Stimulated activated naive CD8-positive, alpha-beta T cell treated with anti-CD3 and anti-CD28 coated beads, Interleukin-15, Interleukin-2, amounts not matched to agents 100 U/mL and 50 U/mL, for 24 hours (primary cell): ENCODE measurements around the gene BRMS1L.

Source experiments
- ATAC-seq: fragments of 150-1000 bp; cut with Tn5 transposase; one replicate; pipeline ENCODE4 v1.10.0; 2021
- DNase-seq: peaks from one replicate; pipeline ENCODE4 v3.0.0; 2021

The BRMS1L gene

GRCh38 chr14:35865611-35866324, 39.6 kb downstream of the BRMS1L start:
- no peak for ATAC-seq
- no peak for DNase-seq

DNA sequence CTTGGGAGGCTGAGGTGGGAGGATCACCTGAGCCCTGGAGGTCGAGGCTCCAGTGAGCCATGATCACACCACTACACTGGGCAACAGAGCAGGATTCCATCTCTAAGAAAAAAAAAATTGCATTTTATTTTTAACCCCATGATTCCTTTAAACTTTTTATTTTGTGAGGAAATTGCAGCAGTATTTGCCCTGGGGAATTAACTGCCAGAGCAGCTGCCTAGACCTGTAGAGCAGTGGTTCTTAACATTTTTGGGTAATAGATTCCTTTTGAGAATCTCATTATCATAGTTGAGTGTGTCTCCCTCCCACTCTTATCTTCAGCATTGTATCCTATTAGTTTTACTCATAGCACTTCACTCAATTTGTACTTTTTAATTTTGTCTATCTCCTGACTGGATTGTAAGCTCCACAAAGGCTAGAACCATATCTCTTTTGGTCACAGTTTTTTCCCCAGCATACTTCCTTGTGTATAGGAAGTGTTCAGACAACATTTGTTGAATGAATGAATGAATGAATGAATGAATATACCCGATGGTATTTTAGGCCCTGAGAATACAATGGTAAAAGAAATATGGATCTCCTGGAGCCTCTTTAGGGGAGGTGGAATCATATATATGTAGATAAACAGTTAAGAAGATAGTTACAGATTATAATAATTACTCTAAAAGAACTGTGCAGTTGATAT, 40.6 kb downstream of the BRMS1L start:
- DNase-seq (no peak), ATAC-seq (no peak)

GRCh38 chr14:35867280-35867629, 41.1 kb downstream of the BRMS1L start:
- no peak for DNase-seq
- no peak for ATAC-seq

GRCh38 chr14:35875296-35875695, 49.2 kb downstream of the BRMS1L start:
- no peak for DNase-seq
- no peak for ATAC-seq

GRCh38 chr14:35877276-35877675, 51.1 kb downstream of the BRMS1L start:
- no peak for DNase-seq
- ATAC-seq, result no peak

DNA sequence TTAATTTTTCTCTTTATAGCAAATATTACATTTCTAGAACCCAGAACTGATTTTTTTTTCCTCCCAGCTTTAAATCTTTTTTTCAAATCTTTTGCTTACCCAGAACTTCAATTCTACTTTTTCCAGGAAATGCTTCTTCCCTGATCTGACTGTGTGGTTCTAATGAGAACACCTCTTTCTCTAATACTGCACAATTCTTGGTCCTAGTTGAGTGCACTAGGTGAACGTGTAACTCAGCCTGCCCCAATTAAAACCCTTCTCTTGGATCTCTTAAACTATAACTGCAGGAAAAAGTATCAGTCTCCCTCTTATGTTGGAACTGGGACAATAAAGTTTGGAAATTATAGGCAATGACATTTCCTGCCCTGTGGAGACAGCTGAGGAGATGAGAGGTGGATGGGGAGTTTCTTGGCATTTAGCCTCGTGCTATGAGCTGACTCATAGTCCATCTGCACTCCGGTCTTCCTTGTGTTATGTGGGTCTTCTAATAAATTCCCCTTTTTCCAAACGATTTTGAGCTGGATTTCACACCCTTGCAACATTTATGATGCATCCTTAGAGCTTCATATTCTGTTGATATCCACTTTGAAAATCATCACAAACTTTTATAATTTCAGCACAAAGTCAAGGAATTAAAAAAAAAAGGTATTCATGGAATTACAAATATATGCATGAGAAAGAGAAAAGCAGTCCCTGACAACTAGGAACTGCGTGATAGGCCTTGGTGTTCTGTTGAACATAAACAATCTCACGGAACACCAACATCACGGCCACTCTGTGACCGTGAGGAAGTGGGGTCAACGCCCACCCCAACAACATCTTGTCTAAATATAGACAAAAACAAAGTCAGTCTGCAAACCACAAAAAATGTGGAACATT, 52.4 kb downstream of the BRMS1L start:
- no peak for ATAC-seq
- DNase-seq, result no peak

DNA sequence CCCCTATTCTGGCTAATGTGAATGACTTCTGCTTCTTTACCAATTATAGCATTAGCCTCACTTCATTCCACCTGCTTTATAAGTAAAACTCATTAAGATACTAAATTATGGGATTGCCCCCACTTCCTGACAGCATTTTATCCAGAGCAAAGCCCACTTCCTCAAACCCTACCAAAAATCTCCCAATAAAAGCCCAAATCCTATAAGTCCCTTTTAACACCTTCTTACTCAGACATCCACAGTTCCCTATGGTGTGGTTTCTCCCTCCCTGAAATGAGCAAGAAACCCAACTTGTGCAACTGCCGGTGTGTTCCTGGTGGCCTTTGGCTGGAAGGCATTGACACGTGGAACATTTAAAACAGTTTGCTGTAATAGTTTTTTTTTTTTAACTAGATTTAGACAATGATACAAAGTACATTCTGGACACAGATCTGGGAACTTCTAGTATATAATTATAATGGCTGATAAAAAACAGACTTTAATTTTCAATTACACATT, 53.1 kb downstream of the BRMS1L start:
- ATAC-seq (no peak), DNase-seq (no peak)

DNA sequence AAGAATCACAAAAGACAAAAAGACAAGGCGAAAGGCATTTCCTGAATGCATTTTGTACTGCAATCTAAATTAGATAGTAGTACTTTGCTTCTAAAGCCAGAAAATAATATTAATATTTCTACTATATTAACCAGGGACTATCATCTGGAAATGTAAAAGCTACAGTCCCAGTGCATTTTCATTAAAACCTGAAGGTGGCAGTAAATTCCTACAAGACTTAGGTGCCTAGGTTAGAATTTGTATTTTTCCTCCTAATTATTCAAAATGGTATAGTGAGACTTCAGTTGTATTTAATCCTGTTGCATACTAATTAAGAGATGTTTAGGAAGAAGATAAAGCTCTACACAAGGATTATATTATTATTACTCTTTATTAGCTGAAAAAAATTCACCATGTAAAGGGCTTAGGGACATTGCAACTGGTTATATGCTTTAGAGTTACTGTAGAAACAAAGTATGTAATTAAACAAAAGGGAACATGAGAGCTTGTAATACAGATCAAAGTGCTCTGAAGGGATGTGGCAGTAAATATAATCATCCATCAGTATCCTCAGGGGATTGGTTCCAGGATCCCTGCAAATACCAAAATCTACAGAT, 53.6 kb downstream of the BRMS1L start:
- no peak for DNase-seq
- ATAC-seq, result no peak

GRCh38 chr14:35881280-35881679, 55.1 kb downstream of the BRMS1L start:
- no peak for ATAC-seq
- no peak for DNase-seq

DNA sequence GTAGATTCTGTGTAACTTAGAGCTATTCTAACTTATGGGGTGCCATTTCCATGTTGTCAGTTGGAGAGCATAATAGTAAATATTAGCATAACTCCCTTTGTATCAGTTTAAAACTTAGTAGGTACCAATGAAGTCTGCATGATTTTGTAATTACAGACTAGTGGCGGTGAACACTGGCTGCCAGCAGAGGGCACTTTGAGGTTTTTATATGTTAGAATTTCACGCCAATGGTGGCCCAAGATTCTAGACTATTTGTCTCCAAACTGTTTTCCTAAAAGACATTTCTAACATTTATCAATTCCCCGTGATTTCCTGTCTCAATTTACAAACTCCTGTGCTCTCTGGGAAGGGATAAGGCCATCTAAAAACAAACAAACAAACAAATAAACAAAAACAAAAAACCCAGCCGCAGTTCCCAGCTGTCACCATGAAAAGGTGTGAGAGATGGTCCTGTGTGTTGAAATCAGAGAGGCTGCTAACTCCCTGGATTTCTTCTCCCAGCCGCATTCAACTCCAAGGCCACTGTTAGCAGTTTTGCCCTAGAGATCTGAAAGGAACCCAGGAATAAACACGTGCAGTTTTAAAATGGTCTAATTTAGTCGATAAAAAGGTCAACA, 57.6 kb downstream of the BRMS1L start:
- DNase-seq (peak; percentile 19), ATAC-seq (no peak)

DNA sequence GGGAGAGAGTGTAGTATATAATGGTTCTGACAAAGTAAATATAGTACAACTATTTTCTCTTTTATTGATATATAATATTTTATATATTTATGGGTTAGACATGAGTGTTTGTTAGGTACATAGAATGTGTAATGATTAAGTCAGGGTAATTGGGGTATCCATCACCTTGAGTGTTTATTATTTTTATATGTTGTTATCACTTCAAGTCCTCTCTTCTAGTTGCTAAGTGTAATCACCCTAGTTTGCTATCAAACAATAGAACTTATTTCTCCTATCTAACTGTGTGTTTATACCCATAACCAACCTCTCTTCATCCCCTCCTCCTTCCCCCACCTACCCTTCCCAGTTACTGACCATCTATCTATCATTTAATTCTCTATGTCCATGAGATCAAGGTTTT, 64.2 kb downstream of the BRMS1L start:
- no peak for DNase-seq
- no peak for ATAC-seq

DNA sequence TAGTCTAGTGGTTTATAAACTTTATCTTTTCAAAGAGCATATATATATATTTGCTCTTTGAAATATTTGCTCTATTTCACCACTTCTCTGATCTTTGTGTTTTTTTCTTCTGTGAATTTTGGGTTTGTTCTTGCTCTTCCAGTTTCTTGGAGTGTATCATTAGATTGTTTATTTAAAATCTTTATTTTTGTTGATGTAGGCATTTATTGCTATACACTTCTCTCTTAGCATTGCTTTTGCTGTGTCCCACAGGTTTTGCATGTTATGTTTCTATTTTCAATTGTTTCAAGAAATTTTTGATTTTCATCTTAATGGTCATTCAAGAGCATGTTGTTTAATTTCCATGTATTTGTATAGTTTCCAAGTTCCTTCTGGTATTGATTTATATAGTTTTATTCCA, 69.1 kb downstream of the BRMS1L start:
- no peak for DNase-seq
- no peak for ATAC-seq

- DNase-seq (no peak), ATAC-seq (no peak)
Measured at GRCh38 chr14:35897616-35898111, 71.5 kb downstream of the BRMS1L start.

- DNase-seq (no peak), ATAC-seq (no peak)
Measured at GRCh38 chr14:35898217-35898775, 72.2 kb downstream of the BRMS1L start.

DNA sequence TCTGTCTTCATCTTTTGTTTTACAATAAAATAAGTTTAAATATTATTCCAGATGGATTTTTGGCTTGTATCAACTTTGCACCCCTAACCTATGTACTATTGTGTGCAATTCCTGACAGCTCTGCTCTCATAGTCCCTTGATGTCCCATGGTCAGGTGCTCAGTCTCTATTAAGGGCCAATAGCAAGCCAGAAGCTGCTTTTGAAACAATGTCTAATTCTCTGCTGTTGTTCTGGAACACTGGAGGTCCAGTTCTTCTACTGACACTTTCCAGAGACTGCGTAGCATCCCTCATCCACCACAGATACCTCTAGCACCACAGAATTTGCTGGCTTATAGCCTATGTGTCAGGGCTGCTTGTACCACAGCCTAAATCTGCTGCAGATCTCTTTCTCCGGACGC, 74.6 kb downstream of the BRMS1L start:
- DNase-seq, result no peak
- ATAC-seq, result no peak

GRCh38 chr14:35909665-35910064, 83.5 kb downstream of the BRMS1L start:
- ATAC-seq, result no peak
- no peak for DNase-seq

DNA sequence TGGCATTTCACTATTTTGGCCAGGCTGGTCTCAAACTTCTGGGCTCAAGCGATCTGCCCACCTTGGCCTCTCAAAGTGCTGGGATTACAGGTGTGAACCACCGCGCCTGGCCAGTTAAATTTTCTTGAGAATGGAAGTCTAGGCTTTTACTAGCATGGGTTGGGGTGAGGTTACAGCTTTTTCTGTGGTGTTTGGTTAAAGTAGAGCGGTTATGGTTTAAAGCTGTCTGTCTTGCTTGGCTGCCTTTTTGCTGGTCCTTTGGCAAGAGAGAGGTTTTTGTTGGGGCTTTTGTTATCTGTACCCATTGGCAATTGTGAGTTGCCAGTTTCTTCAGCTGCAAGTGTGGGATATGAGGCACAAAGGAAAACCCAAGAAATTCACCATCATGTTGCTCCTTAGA, 84.1 kb downstream of the BRMS1L start:
- DNase-seq, result no peak
- ATAC-seq, result no peak

DNA sequence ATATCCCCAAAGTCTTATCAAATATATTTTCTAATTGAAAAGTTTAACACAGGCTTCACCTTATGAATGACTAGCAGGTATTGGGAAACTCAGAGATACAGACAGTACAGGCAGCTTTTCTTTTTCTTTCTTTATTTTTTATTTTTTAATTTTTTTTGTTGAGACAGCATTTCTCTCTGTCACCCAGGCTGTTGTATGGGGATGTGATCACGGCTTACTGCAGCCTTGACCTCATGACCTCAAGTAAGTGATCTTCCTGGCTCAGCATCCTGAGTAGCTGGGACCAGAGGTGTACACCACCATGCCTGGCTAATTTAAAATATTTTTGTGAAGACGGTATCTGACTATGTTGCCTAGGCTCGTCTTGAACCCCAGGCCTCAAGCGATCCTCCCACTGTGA, 85.0 kb downstream of the BRMS1L start:
- ATAC-seq, result no peak

GRCh38 chr14:35915185-35915584, 89.0 kb downstream of the BRMS1L start:
- DNase-seq (no peak), ATAC-seq (no peak)

More for the DNA sequence above, 85.0 kb downstream of the BRMS1L start:
- DNase-seq, result no peak

DNA sequence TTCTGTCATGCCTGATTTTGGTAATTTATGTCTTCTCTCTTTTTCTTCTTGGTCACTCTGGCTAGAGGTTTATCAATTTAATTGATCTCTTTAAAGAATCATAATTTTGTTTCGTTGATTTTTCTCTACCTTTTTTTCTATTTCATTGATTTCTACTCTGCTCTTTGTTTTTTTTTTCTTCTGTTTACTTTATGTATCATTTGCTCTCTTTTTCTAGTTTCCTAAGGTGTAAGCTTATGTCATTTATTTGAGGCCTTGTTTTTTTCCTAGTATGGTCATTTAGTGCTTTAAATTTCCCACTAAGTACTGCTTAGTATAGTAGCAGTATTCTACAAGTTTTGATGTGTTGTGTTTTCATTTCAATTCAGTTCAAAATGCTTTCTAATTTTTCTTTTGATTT, 89.6 kb downstream of the BRMS1L start:
- DNase-seq (no peak), ATAC-seq (no peak)
